ENCODE data around the gene ADAMTS14.

GRCh38 chr10:70749756-70750155, 77.5 kb downstream of the ADAMTS14 start:
- TF ChIP-seq POLR2A (IDR thresholded peaks at IDR 0.05) = no peak
- TF ChIP-seq, protein P1, sequence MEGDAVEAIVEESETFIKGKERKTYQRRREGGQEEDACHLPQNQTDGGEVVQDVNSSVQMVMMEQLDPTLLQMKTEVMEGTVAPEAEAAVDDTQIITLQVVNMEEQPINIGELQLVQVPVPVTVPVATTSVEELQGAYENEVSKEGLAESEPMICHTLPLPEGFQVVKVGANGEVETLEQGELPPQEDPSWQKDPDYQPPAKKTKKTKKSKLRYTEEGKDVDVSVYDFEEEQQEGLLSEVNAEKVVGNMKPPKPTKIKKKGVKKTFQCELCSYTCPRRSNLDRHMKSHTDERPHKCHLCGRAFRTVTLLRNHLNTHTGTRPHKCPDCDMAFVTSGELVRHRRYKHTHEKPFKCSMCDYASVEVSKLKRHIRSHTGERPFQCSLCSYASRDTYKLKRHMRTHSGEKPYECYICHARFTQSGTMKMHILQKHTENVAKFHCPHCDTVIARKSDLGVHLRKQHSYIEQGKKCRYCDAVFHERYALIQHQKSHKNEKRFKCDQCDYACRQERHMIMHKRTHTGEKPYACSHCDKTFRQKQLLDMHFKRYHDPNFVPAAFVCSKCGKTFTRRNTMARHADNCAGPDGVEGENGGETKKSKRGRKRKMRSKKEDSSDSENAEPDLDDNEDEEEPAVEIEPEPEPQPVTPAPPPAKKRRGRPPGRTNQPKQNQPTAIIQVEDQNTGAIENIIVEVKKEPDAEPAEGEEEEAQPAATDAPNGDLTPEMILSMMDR (IDR thresholded peaks at IDR 0.05) = no peak

All from adrenal gland (tissue), 5 donors.